Endothelial cell of umbilical vein (primary cell): ENCODE measurements around the gene RRP1. TPM values are rescaled to one million over a fixed set of nuclear protein-coding genes. Genes with fewer than 3 reads are reported as not detected.
A peak's percentile ranks its signal among the peaks of the same experiment; 100 is the strongest.

ENCODE experiments used
- BruUV-seq: library from RNA; stranded (reverse); fragments of 400-500 nt; replicated peaks from 2 replicates; lab custom pipeline; 2021; lab: Mats Ljungman, UMichigan
- CTCF ChIA-PET: fragments of 300-600, 350-600 bp; sonication (Branson Sonifier 250); formaldehyde crosslinking; loops from one replicate; lab custom pipeline; 2021; ENCODE audit warnings: antibody characterized with exemption, inconsistent platforms; lab: Charles Lee
- POLR2A ChIA-PET: fragments of 300-600, 350-600 bp; sonication (Branson Sonifier 250); formaldehyde crosslinking; loops from one replicate; lab custom pipeline; 2021; ENCODE audit warnings: antibody characterized with exemption, inconsistent platforms; lab: Charles Lee
- DNase-seq: peaks from one replicate; pipeline ENCODE4 v3.0.0-alpha.2; 2011; ENCODE audit warnings: low read depth, low spot score
- FAIRE-seq: peaks from 2 replicates; lab custom pipeline; 2011; peaks lifted over from hg19 to GRCh38; lab: Jason Lieb, UNC
- H2AFZ ChIP-seq: 2 replicates; pipeline ENCODE4 v1.6.0; 2012; ENCODE audit warnings: low read depth, low read length, control low read depth, inconsistent platforms
- H3K27ac ChIP-seq: 2 replicates; pipeline ENCODE4 v1.5.1; 2011; ENCODE audit warnings: low read depth, mild to moderate bottlenecking, control low read depth, low read length, moderate library complexity; ENCODE audit not compliant: insufficient read depth
- H3K27me3 ChIP-seq, 2 experiments: 2 replicates each; pipeline versions ENCODE4 v1.6.0 to v1.6.1; 2011; ENCODE audit warnings: low read length in 2 of 2, mixed read lengths in 1 of 2; ENCODE audit not compliant: control insufficient read depth in 2 of 2, insufficient read depth in 2 of 2
- H3K36me3 ChIP-seq, 2 experiments: 2 replicates in 1 of 2; 3 replicates in 1 of 2; pipeline ENCODE4 v1.5.1; 2011; ENCODE audit warnings: low read length in 2 of 2, mild to moderate bottlenecking in 1 of 2, moderate library complexity in 1 of 2; ENCODE audit not compliant: control insufficient read depth in 2 of 2, insufficient read depth in 2 of 2; ENCODE audit errors: extremely low read depth in 1 of 2
- H3K4me1 ChIP-seq: 3 replicates; pipeline ENCODE4 v1.5.1; 2011; ENCODE audit warnings: mild to moderate bottlenecking, low read length; ENCODE audit not compliant: control insufficient read depth, insufficient read depth; ENCODE audit errors: extremely low read depth
- H3K4me2 ChIP-seq: 2 replicates; pipeline ENCODE4 v1.6.1; 2011; ENCODE audit warnings: low read length, control low read depth, mixed read lengths; ENCODE audit not compliant: insufficient read depth
- H3K4me3 ChIP-seq, 3 experiments: fragments of 200-600 bp in 1 of 3; sonication (generic), shearing (Covaris generic) in 1 of 3; replicated peaks in 1 of 3; 2 replicates each; pipeline ENCODE4 v1.5.1; 2011 to 2016; ENCODE audit warnings: control low read depth in 3 of 3, low read length in 3 of 3, mild to moderate bottlenecking in 2 of 3, inconsistent platforms in 1 of 3, low read depth in 1 of 3, moderate library complexity in 1 of 3; ENCODE audit not compliant: insufficient read depth in 1 of 3
- H3K79me2 ChIP-seq: 2 replicates; pipeline ENCODE4 v1.6.0; 2012; ENCODE audit warnings: low read length, inconsistent platforms; ENCODE audit not compliant: control insufficient read depth, insufficient read depth
- H3K9ac ChIP-seq: replicated peaks from 2 replicates; pipeline ENCODE3; 2011; ENCODE audit warnings: low read length, control low read depth; ENCODE audit not compliant: insufficient read depth; ENCODE audit errors: extremely low read depth
- H3K9me1 ChIP-seq: replicated peaks from 3 replicates; pipeline ENCODE4 v1.6.0; 2011; ENCODE audit warnings: mild to moderate bottlenecking, low read length; ENCODE audit not compliant: control insufficient read depth, insufficient read depth; ENCODE audit errors: extremely low read depth
- H3K9me3 ChIP-seq: replicated peaks from 2 replicates; pipeline ENCODE4 v1.5.1; 2012; ENCODE audit warnings: low read length, inconsistent platforms; ENCODE audit not compliant: control insufficient read depth, insufficient read depth
- H4K20me1 ChIP-seq: replicated peaks from 2 replicates; pipeline ENCODE3; 2011; ENCODE audit warnings: mild to moderate bottlenecking, low read length; ENCODE audit not compliant: control insufficient read depth, insufficient read depth; ENCODE audit errors: extremely low read depth
- CTCF ChIP-seq, 2 donors: IDR thresholded peaks; 1 replicate in 1 of 2; 2 replicates in 1 of 2; pipeline ENCODE4 v1.5.1; 2011; ENCODE audit warnings: low read length in 2 of 2, mild to moderate bottlenecking in 2 of 2, moderate library complexity in 2 of 2, control low read depth in 1 of 2, inconsistent platforms in 1 of 2, low read depth in 1 of 2; ENCODE audit not compliant: insufficient read depth in 1 of 2; ENCODE audit errors: extremely low read depth in 1 of 2
- EZH2 ChIP-seq: IDR thresholded peaks from 2 replicates; pipeline ENCODE4 v1.6.1; 2012; ENCODE audit warnings: borderline replicate concordance, low read depth, mild to moderate bottlenecking, moderate library complexity, low read length, inconsistent platforms; ENCODE audit not compliant: severe bottlenecking
- FOS ChIP-seq: IDR thresholded peaks from 2 replicates; pipeline ENCODE4 v1.6.1; 2011; ENCODE audit warnings: mild to moderate bottlenecking, low read length, moderate library complexity, borderline replicate concordance; ENCODE audit not compliant: insufficient read depth
- GATA2 ChIP-seq: IDR thresholded peaks from 2 replicates; pipeline ENCODE4 v1.7.0; 2011; ENCODE audit warnings: low read depth, mild to moderate bottlenecking, moderate library complexity, mixed read lengths, low read length; ENCODE audit not compliant: insufficient read length, insufficient read depth
- JUN ChIP-seq: IDR thresholded peaks from 2 replicates; pipeline ENCODE4 v1.6.1; 2011; ENCODE audit warnings: borderline replicate concordance, low read depth; ENCODE audit not compliant: insufficient read length, insufficient read depth
- MAX ChIP-seq: IDR thresholded peaks from 2 replicates; pipeline ENCODE4 v1.6.1; 2011; ENCODE audit not compliant: insufficient read depth, insufficient read length
- MYC ChIP-seq: IDR thresholded peaks from one replicate; pipeline ENCODE4 v1.6.1; 2011; ENCODE audit warnings: mild to moderate bottlenecking, low read depth, low read length
- POLR2A ChIP-seq: IDR thresholded peaks from 2 replicates; pipeline ENCODE4 v1.6.1; 2012; ENCODE audit warnings: low read depth, mild to moderate bottlenecking, control low read depth, low read length
- POLR2AphosphoS5 ChIP-seq: IDR thresholded peaks from 2 replicates; pipeline ENCODE4 v1.6.1; 2012; ENCODE audit warnings: low read depth, mild to moderate bottlenecking, control low read depth, low read length, moderate library complexity; ENCODE audit not compliant: insufficient read depth
- dilution Hi-C: fragments of 300-500 bp; cut with MboI; formaldehyde crosslinking; loops from one replicate; pipeline ENCODE4 v1.15.0; 2019; ENCODE audit warnings: low sequenced_read_pairs; ENCODE audit not compliant: extremely low pct_ligation_motif_present
- intact Hi-C: fragments of 100-400 bp; cut with micrococcal nuclease; formaldehyde crosslinking; loops from one replicate; pipeline ENCODE4 v1.10.0; 2022
- polyA plus RNA-seq, 4 experiments: library from polyadenylated mRNA; depleted of rRNA in 3 of 4; stranded (reverse) in 3 of 4; unstranded in 1 of 4; fragments of >200 nt; gene quantifications; 2 replicates each; pipeline versions ENCODE4 v1.2.1 to v1.2.3, GENCODE V29; 2011 to 2012; ENCODE audit warnings: missing spikeins in 1 of 4
- total RNA-seq: library from RNA; stranded (reverse); gene quantifications from 2 replicates; pipeline ENCODE4 v1.2.3, GENCODE V29; 2021

Gene RRP1
- total and polyA plus RNA-seq, 2 donors (not counting 3 experiments of a cell fraction or from before 2014, with no cell fraction given) = 15.2 to 36.3 TPM

- ChIA-PET POLR2A (no interaction called here), CTCF (no interaction called here)
- Histone ChIP-seq H2AFZ (no peak overlapping the region), H3K4me1 (no peaks in the 10 kb centered on the region), H3K4me3 (no peak overlapping the region), H3K27ac (no peak overlapping the region), H3K36me3 (peaks cover 3 to 10% of the 10 kb centered on the region in 2 experiments), H3K4me2 (no peak overlapping the region), H3K9ac (no peak overlapping the region), H3K79me2 (no peaks in the 10 kb centered on the region), H3K27me3 (no peaks in the 10 kb centered on the region), H3K9me3 (no peaks in the 10 kb centered on the region), H3K9me1 (no peaks in the 10 kb centered on the region), H4K20me1 (no peaks in the 10 kb centered on the region)
- no TSS peak for BruUV-seq
- DNase-seq (no peak), FAIRE-seq (no peak)
- dilution Hi-C loops (no loop called here), intact Hi-C loops (no loop called here)
- TF ChIP-seq POLR2AphosphoS5 = no peak
- no peak for TF ChIP-seq POLR2A
- peak; percentile 20 for TF ChIP-seq MAX
- TF ChIP-seq CTCF (IDR thresholded peaks at IDR 0.05; ENCODE audit: extremely low read depth in 1 of 2, insufficient read depth in 1 of 2, low read depth in 1 of 2, low read length in 2 of 2) = no peak
These were observed 38.9 kb upstream of the RRP1 start for GRCh38 chr21:43750339-43751033.

GRCh38 chr21:43751955-43752591 lies 37.3 kb upstream of the RRP1 start:
- intact Hi-C loops = no loop called here
- H3K27ac ChIP-seq = no peak overlapping the region
- ChIA-PET CTCF (no interaction called here), POLR2A (no interaction called here)
- H3K27me3 ChIP-seq = no peaks in the 10 kb centered on the region
- H4K20me1 ChIP-seq = no peaks in the 10 kb centered on the region
- H3K4me3 ChIP-seq = no peak overlapping the region
- H3K9me1 ChIP-seq = no peaks in the 10 kb centered on the region
- H3K4me1 ChIP-seq = no peaks in the 10 kb centered on the region
- no TSS peak for BruUV-seq
- no peak for FAIRE-seq
- dilution Hi-C loops = no loop called here
- H3K79me2 ChIP-seq = no peaks in the 10 kb centered on the region
- H3K4me2 ChIP-seq = no peak overlapping the region
- no peak overlapping the region for H2AFZ ChIP-seq
- TF ChIP-seq POLR2A (no peak), CTCF (IDR thresholded peaks at IDR 0.05; ENCODE audit: extremely low read depth in 1 of 2, insufficient read depth in 1 of 2, low read depth in 1 of 2, low read length in 2 of 2) (no peak), JUN (no peak), EZH2 (no peak), POLR2AphosphoS5 (no peak), MAX (no peak), GATA2 (no peak), MYC (no peak), FOS (no peak)
- no peak for DNase-seq
- H3K36me3 ChIP-seq = peaks cover 3 to 16% of the 10 kb centered on the region in 2 experiments
- no peaks in the 10 kb centered on the region for H3K9me3 ChIP-seq
- no peak overlapping the region for H3K9ac ChIP-seq
